Lung (tissue), 12 donors: ENCODE measurements around the gene RALBP1. TPM values are rescaled to one million over a fixed set of nuclear protein-coding genes. Genes with fewer than 3 reads are reported as not detected.

Experiments
- ATAC-seq: fragments of 200-7000 bp; cut with Tn5 transposase; one replicate; pipeline ENCODE4 v1.9.1; 2020; ENCODE audit warnings: moderate number of reproducible peaks; ENCODE audit not compliant: insufficient read depth, low FRiP score
- DNase-seq, 3 donors: peaks; one replicate each; pipeline ENCODE4 v3.0.0-alpha.2; 2013 to 2017
- H3K27ac ChIP-seq, 2 donors: one replicate each; pipeline ENCODE4 v1.5.1; 2013; ENCODE audit warnings: mild to moderate bottlenecking in 2 of 2, moderate library complexity in 2 of 2, control low read depth in 1 of 2, inconsistent platforms in 1 of 2, low read depth in 1 of 2, low read length in 1 of 2
- H3K27me3 ChIP-seq, 3 donors: one replicate each; pipeline ENCODE4 v1.5.1; 2013; ENCODE audit warnings: low read length in 2 of 3; ENCODE audit not compliant: control insufficient read depth in 3 of 3, insufficient read depth in 3 of 3
- H3K36me3 ChIP-seq, 4 donors: one replicate each; pipeline ENCODE4 v1.5.1; 2013; ENCODE audit warnings: low read length in 4 of 4, mild to moderate bottlenecking in 1 of 4, moderate library complexity in 1 of 4; ENCODE audit not compliant: control insufficient read depth in 4 of 4, insufficient read depth in 4 of 4
- H3K4me1 ChIP-seq, 5 donors: one replicate each; pipeline ENCODE4 v1.5.1; 2013; ENCODE audit warnings: low read length in 5 of 5, mild to moderate bottlenecking in 2 of 5, moderate library complexity in 1 of 5; ENCODE audit not compliant: control insufficient read depth in 5 of 5, insufficient read depth in 5 of 5
- H3K4me3 ChIP-seq: one replicate; pipeline ENCODE4 v1.5.1; 2013; ENCODE audit warnings: mild to moderate bottlenecking, control low read depth, moderate library complexity
- H3K9ac ChIP-seq, 2 donors: one replicate each; pipeline ENCODE4 v1.5.1; 2013; ENCODE audit warnings: low read length in 2 of 2, control low read depth in 1 of 2; ENCODE audit not compliant: insufficient read depth in 1 of 2
- H3K9me3 ChIP-seq, 4 donors: one replicate each; pipeline ENCODE4 v1.5.1; 2013; ENCODE audit warnings: low read length in 3 of 4, mild to moderate bottlenecking in 1 of 4, moderate library complexity in 1 of 4; ENCODE audit not compliant: control insufficient read depth in 4 of 4, insufficient read depth in 3 of 4
- CTCF ChIP-seq: IDR thresholded peaks from 2 replicates; pipeline ENCODE4 v1.5.1; 2012; ENCODE audit warnings: mild to moderate bottlenecking; ENCODE audit errors: control extremely low read depth, extremely low read depth
- WGBS, 2 donors: extraction: QIAGEN DNeasy Blood & Tissue Kit; methylation state at CpG; one replicate each; pipeline ENCODE4 v1.1.7; 2013; 5-methylcytosine and 5-hydroxymethylcytosine counted together
- polyA plus RNA-seq, 2 donors: library from polyadenylated mRNA; stranded (reverse); fragments of 200-250 nt; gene quantifications; one replicate each; pipeline ENCODE4 v1.2.1, GENCODE V29; 2013
- total RNA-seq, 2 donors: library from RNA; depleted of rRNA in 1 of 2; stranded (reverse); fragments of >200 nt in 1 of 2; gene quantifications; one replicate each; pipeline ENCODE4 v1.2.1, GENCODE V29; 2014 to 2021
- donor health status: control.
- donor health status: control.
- donor health status: Bipolar disorder and iron deficiency.
- donor health status: healthy.
- donor health status: DM: yes; HTN: yes; CAD: no.

RALBP1 gene
- total and polyA plus RNA-seq, 4 donors = 19.8 to 58.2 (median 33.5) TPM

GRCh38 chr18:9468998-9469397 lies 6.3 kb upstream of the RALBP1 start:
- TF ChIP-seq CTCF = no peak
- Histone ChIP-seq H3K27ac (no peak overlapping the region), H3K9me3 (peaks cover 0 to 11% (median 8%) of the 10 kb centered on the region in 4 donors), H3K36me3 (no peaks in the 10 kb centered on the region), H3K27me3 (no peaks in the 10 kb centered on the region), H3K4me3 (no peak overlapping the region), H3K9ac (no peak overlapping the region), H3K4me1 (peaks cover 0 to 3% (median 0%) of the 10 kb centered on the region in 5 donors)
- no peak for DNase-seq
- no peak for ATAC-seq
- WGBS, 2 donors = 83 to 87% methylated on average over 3 of the region's 3 CpGs

GRCh38 chr18:9469685-9470084 lies 5.6 kb upstream of the RALBP1 start:
- DNase-seq = no peak
- no peak for TF ChIP-seq CTCF

GRCh38 chr18:9474108-9474982 lies 968 bp upstream of the RALBP1 start:
- 28 to 32% methylated on average over 37 of the region's 37 CpGs for WGBS, 2 donors
- H3K4me3 ChIP-seq = peak overlapping the region; percentile 86

More at GRCh38 chr18:9469685-9470084, 5.6 kb upstream of the RALBP1 start:
- ATAC-seq = no peak
- Histone ChIP-seq H3K36me3 (no peaks in the 10 kb centered on the region), H3K4me1 (peaks cover 0 to 8% (median 0%) of the 10 kb centered on the region in 5 donors), H3K27me3 (no peaks in the 10 kb centered on the region), H3K27ac (no peak overlapping the region), H3K4me3 (no peak overlapping the region), H3K9ac (no peak overlapping the region), H3K9me3 (peaks cover 0 to 14% (median 10%) of the 10 kb centered on the region in 4 donors)

More at GRCh38 chr18:9474108-9474982, 968 bp upstream of the RALBP1 start:
- H3K27me3 ChIP-seq = no peaks in the 10 kb centered on the region
- H3K9me3 ChIP-seq = peaks cover 0 to 18% (median 0%) of the 10 kb centered on the region in 4 donors
- peak overlapping the region in 1 of 2 donors; percentile 84 for H3K9ac ChIP-seq
- DNase-seq (peak; percentile 92 to 93 (median 93)), ATAC-seq (peak; percentile 77)
- no peak for TF ChIP-seq CTCF
- peaks cover 0 to 7% (median 2%) of the 10 kb centered on the region in 4 donors for H3K36me3 ChIP-seq
- peak overlapping the region; percentile 81 to 98 for H3K27ac ChIP-seq
- H3K4me1 ChIP-seq = peaks cover 0 to 20% (median 0%) of the 10 kb centered on the region in 5 donors
